Tibial nerve (tissue), 4 donors: ENCODE data around the gene MARCHF5.

Experiments
- CTCF ChIP-seq, 5 experiments: fragments of 200-600 bp in 3 of 5; fragments of 450-650 bp in 2 of 5; sonication (generic) in 3 of 5; IDR thresholded peaks; one replicate each; pipeline ENCODE4 v1.5.1; 2016 to 2019; ENCODE audit warnings: antibody characterized with exemption in 5 of 5, mild to moderate bottlenecking in 3 of 5, moderate library complexity in 2 of 5
- EP300 ChIP-seq, 2 donors: sonication (generic); formaldehyde crosslinking; IDR thresholded peaks; one replicate each; pipeline ENCODE4 v1.6.1; 2017; ENCODE audit warnings: antibody characterized with exemption in 2 of 2, mild to moderate bottlenecking in 1 of 2

- TF ChIP-seq EP300 (IDR thresholded peaks at IDR 0.05) (peak in 1 of 2 donors; percentile 55), CTCF (IDR thresholded peaks at IDR 0.05) (no peak)
Measured at GRCh38 chr10:92284112-92284704, 6.8 kb upstream of the MARCHF5 start.
